Naive thymus-derived CD8-positive, alpha-beta T cell (primary cell): ENCODE results near the gene BRSK1. TPM values are rescaled to one million over a fixed set of nuclear protein-coding genes. Genes with fewer than 3 reads are reported as not detected.
A peak's percentile ranks its signal among the peaks of the same experiment; 100 is the strongest.

Source experiments
- ATAC-seq, 2 donors: fragments of 150-1000 bp; cut with Tn5 transposase in 1 of 2; sonication (Bioruptor Pico), chemical (Tn5 transposase) in 1 of 2; 1 replicate in 1 of 2; 2 replicates in 1 of 2; pipeline ENCODE4 v1.10.0; 2021; ENCODE audit warnings: mild to moderate bottlenecking in 2 of 2, moderate library complexity in 2 of 2
- POLR2A ChIA-PET: fragments of 350-600 bp; sonication (Branson Sonifier 250); formaldehyde crosslinking; loops from one replicate; lab custom pipeline; 2021; ENCODE audit warnings: antibody characterized with exemption; lab: Charles Lee
- DNase-seq, 10 donors: peaks; one replicate each; pipeline versions ENCODE4 v3.0.0 to v3.0.0-alpha.2; 2020 to 2022
- H3K27ac Mint-ChIP-seq, 10 donors: one replicate each; pipeline ENCODE4 v1.8.0; 2020 to 2022; ENCODE audit warnings: mild to moderate bottlenecking in 10 of 10, mixed read lengths in 10 of 10, moderate library complexity in 4 of 10, inconsistent platforms in 1 of 10
- H3K27me3 Mint-ChIP-seq, 5 donors: one replicate each; pipeline ENCODE4 v1.8.0; 2021 to 2022; ENCODE audit warnings: mixed read lengths in 5 of 5
- H3K36me3 Mint-ChIP-seq, 3 donors: one replicate each; pipeline ENCODE4 v1.8.0; 2020 to 2022; ENCODE audit warnings: mixed read lengths in 3 of 3, mild to moderate bottlenecking in 2 of 3, inconsistent platforms in 1 of 3
- H3K4me1 Mint-ChIP-seq, 4 donors: one replicate each; pipeline ENCODE4 v1.8.0; 2021 to 2022; ENCODE audit warnings: mixed read lengths in 4 of 4
- H3K4me3 Mint-ChIP-seq, 10 donors: one replicate each; pipeline ENCODE4 v1.8.0; 2020 to 2022; ENCODE audit warnings: mild to moderate bottlenecking in 10 of 10, mixed read lengths in 10 of 10, moderate library complexity in 6 of 10, inconsistent platforms in 1 of 10
- H3K9me3 Mint-ChIP-seq, 9 donors: one replicate each; pipeline ENCODE4 v1.8.0; 2020 to 2022; ENCODE audit warnings: mixed read lengths in 9 of 9, mild to moderate bottlenecking in 3 of 9, inconsistent platforms in 1 of 9, moderate library complexity in 1 of 9
- polyA plus RNA-seq, 3 donors: library from polyadenylated mRNA; unstranded; fragments of 300-500 nt; fragmentation: Illumina TruSeq; gene quantifications; one replicate each; pipeline ENCODE4 v1.2.3, GENCODE V29; 2021
- total RNA-seq, 8 experiments: library from RNA in 2 of 8; stranded (reverse) in 2 of 8; gene quantifications; one replicate each; pipeline ENCODE4 v1.2.3 and lab custom pipeline; 2021 to 2026

The BRSK1 gene
- total and polyA plus RNA-seq, 5 experiments from 2014 or later, result 0.24 to 2.9 (median 1.9) TPM; not detected in 2

DNA sequence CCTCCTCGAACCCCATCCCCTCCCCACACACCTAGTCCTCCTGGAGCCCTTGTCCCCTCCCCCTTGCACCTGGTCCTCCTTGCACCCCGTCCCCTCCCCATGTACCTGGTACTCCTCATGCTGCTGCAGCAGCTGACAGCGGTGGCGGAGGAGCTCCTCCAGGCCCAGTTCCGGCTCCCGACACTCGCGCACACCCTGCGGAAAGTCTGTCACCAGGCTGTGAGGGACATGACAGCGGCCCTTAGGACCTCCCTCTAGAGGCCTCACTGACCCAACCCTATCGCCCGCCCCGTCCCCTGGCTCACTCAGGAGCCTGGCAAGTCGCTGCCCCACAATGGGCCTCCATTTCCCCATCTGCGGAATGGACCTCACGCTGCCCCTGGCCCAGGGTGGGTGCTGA lies 18.6 kb upstream of the BRSK1 start:
- Mint-ChIP-seq H3K4me3 (no peak overlapping the region), H3K27ac (no peak overlapping the region), H3K4me1 (peaks cover 7 to 11% (median 7%) of the 10 kb centered on the region in 4 donors), H3K9me3 (peaks cover 0 to 12% (median 0%) of the 10 kb centered on the region in 9 donors), H3K36me3 (peaks cover 0 to 13% (median 0%) of the 10 kb centered on the region in 3 donors), H3K27me3 (no peaks in the 10 kb centered on the region)
- DNase-seq (no peak), ATAC-seq (no peak)
- POLR2A ChIA-PET, result interaction anchor here (1.9 kb wide), 1 partner anchor 10 kb away, joined by 4 read pairs; no protein-coding TSS in a partner anchor

DNA sequence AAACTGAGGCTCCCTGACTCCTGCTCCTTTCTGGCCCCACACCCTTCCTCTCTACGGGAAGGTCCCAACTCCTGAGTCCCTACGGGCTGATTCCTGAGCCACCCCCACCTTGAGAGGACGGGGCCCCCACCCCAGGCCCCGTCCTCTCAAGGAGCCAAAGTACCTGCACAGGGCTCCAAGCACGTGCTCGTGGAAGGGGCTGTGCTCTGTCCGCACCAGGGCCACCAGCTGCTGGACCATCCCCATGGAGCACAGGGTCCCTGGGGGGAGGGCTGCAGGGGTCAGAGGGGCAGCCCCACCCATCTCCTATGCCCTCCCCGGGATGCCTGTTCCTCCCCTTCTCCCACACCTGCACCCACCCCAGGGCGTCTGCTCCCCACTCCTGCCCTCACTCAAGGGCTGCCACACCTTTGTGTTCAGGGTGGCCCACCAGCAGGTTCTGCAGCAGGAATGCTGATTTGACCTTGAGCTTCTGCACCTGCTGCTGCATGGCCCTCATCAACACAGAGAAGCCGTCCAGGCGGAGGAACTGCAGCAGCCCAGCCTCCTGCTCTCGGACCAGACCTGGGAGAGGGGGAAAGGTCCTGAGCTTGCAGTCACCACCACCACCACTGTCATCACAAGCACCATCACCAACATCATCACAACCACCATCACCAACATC lies 17.9 kb upstream of the BRSK1 start:
- Mint-ChIP-seq H3K4me3 (peak overlapping the region in 1 of 10 donors; percentile 15), H3K4me1 (peaks cover 2 to 12% (median 9%) of the 10 kb centered on the region in 4 donors), H3K36me3 (peaks cover 0 to 19% (median 0%) of the 10 kb centered on the region in 3 donors), H3K9me3 (peaks cover 0 to 12% (median 0%) of the 10 kb centered on the region in 9 donors), H3K27me3 (no peaks in the 10 kb centered on the region), H3K27ac (peak overlapping the region in 1 of 10 donors; percentile 71)
- DNase-seq (no peak), ATAC-seq (no peak)
- POLR2A ChIA-PET, result interaction anchor here (1.9 kb wide), 1 partner anchor 11 kb away, joined by 4 read pairs; no protein-coding TSS in a partner anchor

DNA sequence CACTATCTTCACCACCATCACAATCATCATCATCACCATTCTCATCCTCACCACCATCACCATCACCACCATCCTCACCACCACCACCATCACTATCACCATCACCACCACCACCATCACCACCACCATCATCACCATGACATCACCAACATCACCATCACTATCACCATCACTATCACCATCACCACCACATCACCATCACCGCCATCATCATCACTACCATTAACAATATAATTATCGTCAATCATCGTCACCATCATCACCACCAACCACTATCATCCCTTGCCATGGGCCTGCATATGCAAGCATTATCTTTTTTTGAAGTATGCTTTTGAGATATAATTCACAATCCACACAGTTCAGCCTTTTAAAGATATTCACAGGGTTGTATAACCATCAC lies 17.4 kb upstream of the BRSK1 start:
- Mint-ChIP-seq H3K27ac (peak overlapping the region in 2 of 10 donors; percentile 21 to 71), H3K27me3 (no peaks in the 10 kb centered on the region), H3K36me3 (peaks cover 0 to 23% (median 3%) of the 10 kb centered on the region in 3 donors), H3K4me3 (peak overlapping the region in 1 of 10 donors; percentile 15), H3K9me3 (peaks cover 0 to 12% (median 0%) of the 10 kb centered on the region in 9 donors), H3K4me1 (peaks cover 2 to 12% (median 9%) of the 10 kb centered on the region in 4 donors)
- POLR2A ChIA-PET, result no interaction called here
- DNase-seq (no peak), ATAC-seq (no peak)

DNA sequence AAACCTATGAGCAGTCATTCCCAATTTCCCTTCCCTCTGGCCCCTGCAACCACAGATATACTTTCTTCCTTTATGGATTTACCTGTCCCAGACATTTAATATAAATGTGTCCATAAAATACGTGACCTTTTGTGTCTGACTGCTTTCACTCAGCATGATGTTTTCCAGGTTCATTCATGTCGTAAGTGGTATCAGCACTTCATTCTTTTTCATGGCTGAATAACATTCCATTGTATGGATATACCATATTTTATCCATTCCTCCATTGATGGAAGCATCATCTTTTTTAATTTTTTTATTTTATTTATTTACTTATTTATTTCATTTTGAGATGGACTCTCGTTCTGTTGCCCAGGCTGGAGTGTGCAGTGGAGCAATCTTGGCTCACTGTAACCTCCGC lies 17.0 kb upstream of the BRSK1 start:
- peak overlapping the region in 1 of 10 donors; percentile 21 for H3K27ac Mint-ChIP-seq
- no peak overlapping the region for H3K4me3 Mint-ChIP-seq
- ATAC-seq, result no peak
- peaks cover 0 to 27% (median 5%) of the 10 kb centered on the region in 3 donors for H3K36me3 Mint-ChIP-seq
- no peak for DNase-seq
- peaks cover 2 to 12% (median 9%) of the 10 kb centered on the region in 4 donors for H3K4me1 Mint-ChIP-seq
- POLR2A ChIA-PET, result interaction anchor here (1.1 kb wide), 1 partner anchor 139 kb away, joined by 3 read pairs; no protein-coding TSS in a partner anchor
- H3K27me3 Mint-ChIP-seq, result no peaks in the 10 kb centered on the region
- peaks cover 0 to 12% (median 0%) of the 10 kb centered on the region in 9 donors for H3K9me3 Mint-ChIP-seq

DNA sequence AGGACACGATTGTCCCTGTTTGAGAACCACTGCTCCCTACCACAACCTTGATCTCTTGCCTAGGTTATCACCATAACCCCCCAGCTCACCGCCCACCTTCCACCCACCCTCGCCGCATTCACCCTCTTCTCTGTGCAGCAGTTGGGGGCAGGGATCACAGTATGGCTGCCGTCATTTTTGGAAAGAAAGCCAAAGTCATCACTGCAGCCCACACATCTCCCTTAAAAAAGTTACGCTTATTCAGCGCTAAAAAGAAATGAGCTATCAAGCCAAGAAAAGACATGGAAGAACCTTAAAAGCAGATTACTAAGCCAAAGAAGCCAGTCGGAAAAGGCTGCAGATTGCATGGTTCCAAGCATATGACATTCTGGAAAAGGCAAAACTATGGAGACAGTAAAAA lies 14.5 kb upstream of the BRSK1 start:
- Mint-ChIP-seq H3K36me3 (peaks cover 0 to 38% (median 17%) of the 10 kb centered on the region in 3 donors), H3K27ac (peak overlapping the region in 1 of 10 donors; percentile 63), H3K9me3 (peaks cover 0 to 12% (median 0%) of the 10 kb centered on the region in 9 donors), H3K4me1 (peaks cover 2 to 14% (median 12%) of the 10 kb centered on the region in 4 donors), H3K27me3 (no peaks in the 10 kb centered on the region), H3K4me3 (no peak overlapping the region)
- POLR2A ChIA-PET, result interaction anchor here (0.5 to 1.6 kb wide), 4 partner anchors 10 to 305 kb away, joined by 3 to 8 read pairs (median 3); partner anchors contain the start of gene HSPBP1
- ATAC-seq, result no peak
- DNase-seq, result no peak

GRCh38 chr19:55270172-55270942 lies 13.4 kb upstream of the BRSK1 start:
- DNase-seq (no peak), ATAC-seq (no peak)
- POLR2A ChIA-PET, result interaction anchor here (0.5 to 1.6 kb wide), 2 partner anchors 11 to 304 kb away, joined by 3 to 8 read pairs; no protein-coding TSS in a partner anchor
- no peak overlapping the region for H3K4me3 Mint-ChIP-seq
- H3K27ac Mint-ChIP-seq, result no peak overlapping the region
- peaks cover 0 to 47% (median 17%) of the 10 kb centered on the region in 3 donors for H3K36me3 Mint-ChIP-seq
- peaks cover 0 to 12% (median 0%) of the 10 kb centered on the region in 9 donors for H3K9me3 Mint-ChIP-seq
- H3K27me3 Mint-ChIP-seq, result no peaks in the 10 kb centered on the region
- H3K4me1 Mint-ChIP-seq, result peaks cover 2 to 14% (median 12%) of the 10 kb centered on the region in 4 donors

DNA sequence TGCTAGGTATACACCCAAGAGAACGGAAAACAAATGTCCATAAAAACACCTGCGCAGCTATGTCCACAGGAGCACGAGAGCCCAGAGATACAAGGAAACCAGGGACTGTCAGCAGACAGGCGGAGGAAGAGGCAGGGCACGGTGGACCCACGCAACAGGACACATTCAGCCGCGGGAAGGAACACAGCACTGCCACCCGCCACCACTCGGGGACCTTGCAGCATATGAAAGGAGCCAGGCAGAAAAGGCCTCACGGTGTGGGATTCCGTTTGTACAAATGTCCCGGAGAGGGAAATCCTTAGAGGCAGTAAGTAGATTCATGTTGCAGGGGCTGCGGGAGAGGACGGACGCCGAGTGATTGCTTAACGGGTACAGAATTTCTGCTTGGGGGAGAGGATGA lies 11.7 kb upstream of the BRSK1 start:
- POLR2A ChIA-PET, result no interaction called here
- Mint-ChIP-seq H3K36me3 (peaks cover 0 to 62% (median 20%) of the 10 kb centered on the region in 3 donors), H3K27me3 (no peaks in the 10 kb centered on the region), H3K27ac (no peak overlapping the region), H3K4me3 (no peak overlapping the region), H3K9me3 (no peaks in the 10 kb centered on the region), H3K4me1 (peaks cover 4 to 17% (median 10%) of the 10 kb centered on the region in 4 donors)
- DNase-seq (no peak), ATAC-seq (no peak)

- DNase-seq (no peak), ATAC-seq (no peak)
- H3K9me3 Mint-ChIP-seq, result no peaks in the 10 kb centered on the region
- H3K4me1 Mint-ChIP-seq, result peaks cover 6 to 25% (median 14%) of the 10 kb centered on the region in 4 donors
- no peak overlapping the region for H3K27ac Mint-ChIP-seq
- no peaks in the 10 kb centered on the region for H3K27me3 Mint-ChIP-seq
- H3K4me3 Mint-ChIP-seq, result no peak overlapping the region
- POLR2A ChIA-PET, result interaction anchor here (0.7 to 1.9 kb wide), 2 partner anchors 15 to 65 kb away, joined by 3 to 5 read pairs; partner anchors contain the start of gene KMT5C
- H3K36me3 Mint-ChIP-seq, result peaks cover 0 to 69% (median 20%) of the 10 kb centered on the region in 3 donors
Observed at GRCh38 chr19:55273978-55274707, 9.7 kb upstream of the BRSK1 start.

GRCh38 chr19:55275851-55276719 lies 7.7 kb upstream of the BRSK1 start:
- peak overlapping the region in 5 of 10 donors; percentile 56 to 92 (median 68) for H3K27ac Mint-ChIP-seq
- no peak for ATAC-seq
- no peaks in the 10 kb centered on the region for H3K27me3 Mint-ChIP-seq
- H3K9me3 Mint-ChIP-seq, result no peaks in the 10 kb centered on the region
- H3K4me1 Mint-ChIP-seq, result peaks cover 17 to 42% (median 26%) of the 10 kb centered on the region in 4 donors
- POLR2A ChIA-PET, result interaction anchor here (0.6 to 0.7 kb wide), 4 partner anchors 19 to 186 kb away, joined by 3 to 6 read pairs (median 4); no protein-coding TSS in a partner anchor
- no peak for DNase-seq
- peaks cover 0 to 59% (median 20%) of the 10 kb centered on the region in 3 donors for H3K36me3 Mint-ChIP-seq
- H3K4me3 Mint-ChIP-seq, result peak overlapping the region in 3 of 10 donors; percentile 21 to 72 (median 48)

GRCh38 chr19:55276720-55277430 lies 6.9 kb upstream of the BRSK1 start:
- H3K27ac Mint-ChIP-seq, result peak overlapping the region in 8 of 10 donors; percentile 56 to 100 (median 68)
- DNase-seq (no peak), ATAC-seq (no peak)
- peaks cover 17 to 46% (median 32%) of the 10 kb centered on the region in 4 donors for H3K4me1 Mint-ChIP-seq
- H3K27me3 Mint-ChIP-seq, result no peaks in the 10 kb centered on the region
- no peaks in the 10 kb centered on the region for H3K9me3 Mint-ChIP-seq
- H3K4me3 Mint-ChIP-seq, result peak overlapping the region in 7 of 10 donors; percentile 16 to 77 (median 33)
- POLR2A ChIA-PET, result interaction anchor here (6.9 kb wide), 1 partner anchor 20 kb away, joined by 142 read pairs; the partner anchor contains the start of gene PPP6R1
- H3K36me3 Mint-ChIP-seq, result peaks cover 0 to 52% (median 15%) of the 10 kb centered on the region in 3 donors
